HG03175 (cell line): ENCODE data around the gene EXOSC5.

Source experiments
- ATAC-seq: cut with Tn5 transposase; IDR thresholded peaks from one replicate; pipeline ENCODE4 v1.9.1; 2021; ENCODE audit warnings: mild to moderate bottlenecking, moderate library complexity; ENCODE audit not compliant: unreplicated experiment

Gene EXOSC5

DNA sequence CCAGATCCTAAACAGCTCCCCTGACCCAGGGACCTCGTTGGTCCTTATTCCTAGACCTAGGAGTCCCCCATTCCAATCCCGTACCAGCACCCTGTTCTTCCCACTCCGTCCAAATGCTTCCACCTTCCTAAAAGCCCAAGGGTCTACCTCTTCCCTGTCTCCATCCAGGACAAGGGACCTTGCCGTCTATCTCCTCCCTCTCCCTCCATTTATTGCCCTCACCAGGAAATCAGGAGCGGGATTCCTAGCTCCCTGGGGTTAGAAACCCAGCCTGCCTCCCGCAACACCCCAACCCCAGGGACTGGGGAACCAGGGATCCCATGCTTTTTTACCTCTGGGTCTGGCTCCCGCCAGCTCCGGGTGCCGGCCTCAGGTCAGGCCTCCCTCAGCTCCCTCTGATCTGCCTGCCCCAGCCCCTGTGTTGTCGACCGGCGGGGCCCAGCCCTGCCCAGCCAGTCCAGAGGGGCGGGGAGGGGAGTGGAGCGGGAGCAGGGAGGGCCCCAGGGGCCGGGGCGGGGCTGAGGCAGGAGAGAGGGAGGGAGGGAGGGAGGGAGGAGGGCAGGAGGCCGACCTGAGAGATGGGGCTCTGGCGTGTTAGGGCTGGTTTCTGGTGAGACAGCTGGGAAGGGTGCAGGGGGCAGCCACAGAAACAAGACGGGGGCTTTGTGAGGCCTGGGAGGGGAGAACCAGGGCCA, 29.9 kb upstream of the EXOSC5 start, which contains the start of gene B3GNT8:
Gene B3GNT8 (minus strand): TSS at position 423 of the 695 bp plus-strand sequence. CDS start 596 bp downstream, outside the sequence.
- no peak for ATAC-seq

DNA sequence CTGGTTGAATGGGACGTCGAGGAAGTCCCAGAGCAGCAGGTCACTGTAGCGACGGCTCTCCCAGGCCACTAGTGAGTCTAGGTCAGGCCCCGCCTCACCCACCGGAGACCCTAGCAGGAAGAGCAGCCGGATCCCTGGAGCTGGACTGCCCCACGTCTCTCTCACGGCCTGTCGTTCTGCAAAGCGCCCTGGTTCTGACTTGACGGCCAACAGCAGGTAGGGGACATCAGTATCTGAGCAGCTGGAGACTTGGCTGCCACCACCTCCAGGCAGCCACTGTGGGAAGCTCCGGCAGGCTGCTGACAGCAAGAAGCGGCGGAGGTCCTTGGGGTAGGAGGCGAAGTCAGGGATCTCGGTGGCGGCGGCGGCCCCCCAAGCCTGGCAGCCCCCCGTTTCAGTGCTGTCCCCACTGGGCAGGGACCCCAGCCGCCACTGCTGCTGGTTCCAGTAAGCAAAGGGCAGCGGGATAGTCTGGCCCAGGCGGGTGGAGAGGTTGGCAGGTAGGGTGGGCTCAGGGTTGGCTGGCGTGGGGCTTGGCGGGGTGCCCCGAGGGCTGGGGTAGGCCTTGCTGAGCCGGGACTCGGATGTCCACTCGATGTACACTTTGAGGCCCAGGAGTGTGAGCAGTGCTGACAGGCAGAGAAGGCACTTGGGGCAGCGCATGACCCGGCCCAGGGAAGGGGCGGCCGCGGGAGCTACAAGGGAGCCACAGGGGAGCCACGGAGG, 29.1 kb upstream of the EXOSC5 start:
- no peak for ATAC-seq

DNA sequence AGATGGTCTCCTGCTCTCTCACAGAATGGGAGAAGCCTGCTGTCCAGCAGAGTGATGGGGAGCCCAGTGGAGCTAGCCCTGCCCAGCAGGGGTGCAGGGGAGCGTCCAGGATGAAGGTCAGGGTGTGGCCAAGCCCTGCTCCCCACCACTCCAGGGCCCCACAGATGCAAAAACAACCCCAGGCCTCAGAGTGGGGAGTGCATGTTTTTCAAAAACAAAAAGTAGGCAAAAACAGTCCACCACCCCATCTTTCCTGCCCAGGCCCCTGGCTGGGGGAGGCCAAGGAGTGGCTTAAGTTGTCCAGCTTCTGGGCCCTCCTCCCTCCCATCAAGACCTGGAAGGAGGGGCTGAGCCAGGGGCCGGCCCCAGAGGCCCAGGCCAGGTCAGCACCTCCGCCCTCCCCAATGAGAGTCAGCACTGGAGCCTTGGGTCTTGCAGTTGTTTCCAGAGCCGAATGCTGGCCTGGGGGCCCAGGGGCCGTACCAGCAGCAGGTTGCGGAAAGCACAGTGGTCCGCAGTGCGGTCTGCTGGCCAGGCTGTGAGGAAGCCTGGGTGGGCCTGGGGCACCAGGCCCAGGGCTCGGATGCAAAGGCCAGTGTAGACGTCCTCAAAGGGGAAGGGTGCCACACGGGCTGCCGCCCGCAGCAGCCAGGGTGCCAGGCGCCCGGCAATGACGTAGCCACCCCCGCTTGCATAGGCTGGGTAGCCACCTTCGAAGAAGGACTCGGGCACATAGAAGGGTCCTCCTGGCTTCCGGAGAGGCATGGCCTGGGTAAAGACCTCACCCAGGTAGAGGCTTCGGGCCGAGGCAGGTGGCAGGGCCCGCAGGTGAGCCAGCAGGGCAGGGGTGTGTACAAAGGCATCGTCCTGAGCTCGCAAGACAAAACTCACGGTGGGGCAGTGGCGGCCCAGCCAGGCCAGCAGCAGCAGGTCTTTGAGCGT, 28.3 kb upstream of the EXOSC5 start:
- no peak for ATAC-seq

DNA sequence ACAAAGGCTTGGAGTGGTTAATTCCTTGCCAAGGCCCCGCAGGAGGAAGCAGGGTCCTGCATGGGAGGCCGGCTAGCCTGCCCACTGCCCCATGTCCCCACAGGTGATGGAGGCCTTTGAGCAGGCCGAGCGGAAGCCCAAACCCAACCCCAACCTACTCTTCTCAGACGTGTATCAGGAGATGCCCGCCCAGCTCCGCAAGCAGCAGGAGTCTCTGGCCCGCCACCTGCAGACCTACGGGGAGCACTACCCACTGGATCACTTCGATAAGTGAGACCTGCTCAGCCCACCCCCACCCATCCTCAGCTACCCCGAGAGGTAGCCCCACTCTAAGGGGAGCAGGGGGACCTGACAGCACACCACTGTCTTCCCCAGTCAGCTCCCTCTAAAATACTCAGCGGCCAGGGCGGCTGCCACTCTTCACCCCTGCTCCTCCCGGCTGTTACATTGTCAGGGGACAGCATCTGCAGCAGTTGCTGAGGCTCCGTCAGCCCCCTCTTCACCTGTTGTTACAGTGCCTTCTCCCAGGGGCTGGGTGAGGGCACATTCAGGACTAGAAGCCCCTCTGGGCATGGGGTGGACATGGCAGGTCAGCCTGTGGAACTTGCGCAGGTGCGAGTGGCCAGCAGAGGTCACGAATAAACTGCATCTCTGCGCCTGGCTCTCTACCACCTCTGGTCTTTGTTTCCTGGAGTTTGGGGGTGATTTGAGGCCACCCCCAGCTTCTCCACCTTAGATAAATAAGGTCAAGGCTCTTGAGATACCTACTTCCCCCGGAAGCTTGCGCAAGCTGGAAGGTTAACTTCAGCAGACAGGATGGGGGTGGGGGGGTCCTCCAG, 27.4 kb upstream of the EXOSC5 start:
- ATAC-seq, result no peak

DNA sequence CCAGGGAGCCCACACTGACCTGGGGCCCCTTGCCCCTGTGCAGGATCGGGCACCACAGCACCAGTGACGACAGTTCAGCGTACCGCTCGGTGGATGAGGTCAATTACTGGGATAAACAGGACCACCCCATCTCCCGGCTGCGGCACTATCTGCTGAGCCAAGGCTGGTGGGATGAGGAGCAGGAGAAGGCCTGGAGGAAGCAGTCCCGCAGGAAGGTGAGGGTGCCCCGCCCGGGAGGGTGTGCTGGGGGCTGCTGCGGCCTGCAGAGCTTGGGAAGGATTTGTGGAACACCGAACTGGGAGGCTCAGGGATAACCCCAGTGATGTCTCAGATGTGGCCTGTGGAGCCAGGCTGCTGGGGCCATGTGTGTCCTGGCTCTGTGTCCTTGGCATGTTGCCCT, 25.8 kb upstream of the EXOSC5 start:
- ATAC-seq, result no peak

DNA sequence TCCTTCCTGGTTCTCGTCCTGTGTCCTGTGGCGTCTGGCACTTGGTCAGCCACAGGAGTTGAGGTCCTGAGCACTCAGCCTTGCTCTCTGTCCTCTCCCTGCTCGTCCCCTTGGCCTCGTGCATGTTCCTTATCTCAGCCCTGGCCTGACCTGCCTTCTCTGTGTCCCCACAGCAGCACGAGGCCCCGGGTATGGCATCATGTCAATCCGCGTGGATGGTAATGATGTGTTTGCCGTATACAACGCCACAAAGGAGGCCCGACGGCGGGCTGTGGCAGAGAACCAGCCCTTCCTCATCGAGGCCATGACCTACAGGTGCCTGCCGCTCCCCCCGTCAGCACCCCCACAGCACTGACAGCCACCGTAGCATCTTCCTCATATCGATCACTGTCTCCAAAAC, 25.3 kb upstream of the EXOSC5 start:
- no peak for ATAC-seq

DNA sequence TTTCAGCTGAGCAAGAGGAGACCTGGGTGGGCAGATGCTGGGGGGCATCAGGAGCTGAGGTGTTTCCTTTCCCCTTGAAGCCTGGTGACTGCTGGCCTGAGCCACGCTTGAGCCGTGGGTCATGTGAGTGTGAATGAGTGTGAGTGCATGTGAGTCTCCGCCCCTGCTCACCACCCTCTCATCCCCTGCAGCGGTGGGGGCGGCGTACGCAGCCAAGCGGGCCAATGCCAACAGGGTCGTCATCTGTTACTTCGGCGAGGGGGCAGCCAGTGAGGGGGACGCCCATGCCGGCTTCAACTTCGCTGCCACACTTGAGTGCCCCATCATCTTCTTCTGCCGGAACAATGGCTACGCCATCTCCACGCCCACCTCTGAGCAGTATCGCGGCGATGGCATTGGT, 24.8 kb upstream of the EXOSC5 start:
- ATAC-seq, result no peak

DNA sequence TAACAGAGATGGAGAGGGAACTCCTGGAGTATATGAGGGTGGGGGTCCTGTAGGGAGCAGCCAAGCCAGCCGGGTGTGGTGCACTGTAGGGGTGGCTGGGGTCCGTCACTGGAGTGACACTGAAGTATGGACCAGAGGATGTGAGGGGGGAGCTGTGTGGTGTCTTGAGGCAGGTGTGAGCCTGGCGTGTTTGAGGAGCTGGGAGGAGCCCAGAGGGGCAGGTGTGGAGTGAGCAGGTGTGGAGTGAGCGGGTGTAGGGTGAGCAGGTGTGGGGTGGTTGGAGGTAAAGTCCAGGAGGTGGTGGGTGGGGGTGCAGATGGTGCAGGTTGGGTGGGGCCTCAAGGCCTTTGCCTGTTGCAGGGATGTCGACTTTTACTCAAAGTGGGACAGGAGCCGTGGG, 24.2 kb upstream of the EXOSC5 start:
- ATAC-seq, result no peak

DNA sequence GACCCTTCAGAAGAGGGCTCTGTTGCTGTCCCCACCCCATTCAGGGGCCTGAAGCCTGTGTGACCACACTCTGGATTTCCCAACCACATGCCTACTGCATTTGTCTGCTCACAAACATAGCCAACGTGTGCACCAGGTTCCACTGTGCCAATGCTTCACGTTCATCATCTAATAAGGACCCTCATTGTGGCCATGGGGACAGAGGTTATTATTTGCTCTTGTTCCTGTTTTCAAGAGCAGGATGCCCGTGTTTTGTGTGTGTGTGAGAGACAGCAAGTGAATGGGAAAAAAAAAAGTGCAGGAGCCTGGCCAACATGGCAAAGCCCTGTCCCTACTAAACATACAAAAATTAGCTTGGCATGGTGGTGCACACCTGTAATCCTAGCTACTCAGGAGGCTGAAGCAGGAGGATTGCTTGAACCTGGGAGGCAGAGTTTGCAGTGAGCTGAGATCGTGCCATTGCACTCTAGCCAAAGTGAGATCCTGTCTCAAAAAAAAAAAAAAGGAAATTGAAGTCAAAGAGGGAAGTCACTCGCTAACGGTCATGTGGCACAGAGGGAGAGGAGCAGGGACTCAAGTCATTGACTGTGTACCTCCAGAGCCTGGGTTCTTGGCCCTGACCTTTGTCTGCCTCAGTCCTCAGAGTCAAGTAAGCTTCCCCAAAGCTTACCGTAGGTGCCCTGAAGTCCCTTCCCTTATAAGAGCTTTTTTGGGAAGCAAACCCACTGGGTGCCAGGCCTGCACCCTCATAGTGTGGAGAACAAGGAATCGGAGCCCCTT, 23.1 kb upstream of the EXOSC5 start:
- no peak for ATAC-seq

DNA sequence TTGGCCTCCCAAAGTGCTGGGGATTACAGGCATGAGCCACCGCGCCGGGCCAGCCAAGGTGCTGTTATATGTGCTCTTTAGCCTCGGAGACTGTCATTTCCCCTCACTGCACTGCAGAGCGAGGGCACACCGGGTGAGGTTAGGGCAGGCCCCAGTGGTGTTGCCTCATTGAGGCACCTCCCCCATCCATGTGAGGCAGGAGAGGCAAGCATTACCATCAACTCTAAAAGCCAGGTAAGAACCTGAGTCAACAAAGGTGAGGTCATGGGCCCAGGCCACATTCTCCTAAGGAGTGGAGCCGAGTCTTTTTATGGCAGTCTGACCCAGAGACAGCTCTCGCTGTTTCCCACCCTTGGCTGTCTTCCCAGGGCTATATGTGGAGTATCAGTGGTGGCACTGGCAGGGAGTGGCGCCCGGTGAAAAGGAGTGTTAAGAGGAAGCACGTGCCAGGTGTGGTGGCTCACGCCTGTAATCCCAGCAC, 19.1 kb upstream of the EXOSC5 start:
- no peak for ATAC-seq

DNA sequence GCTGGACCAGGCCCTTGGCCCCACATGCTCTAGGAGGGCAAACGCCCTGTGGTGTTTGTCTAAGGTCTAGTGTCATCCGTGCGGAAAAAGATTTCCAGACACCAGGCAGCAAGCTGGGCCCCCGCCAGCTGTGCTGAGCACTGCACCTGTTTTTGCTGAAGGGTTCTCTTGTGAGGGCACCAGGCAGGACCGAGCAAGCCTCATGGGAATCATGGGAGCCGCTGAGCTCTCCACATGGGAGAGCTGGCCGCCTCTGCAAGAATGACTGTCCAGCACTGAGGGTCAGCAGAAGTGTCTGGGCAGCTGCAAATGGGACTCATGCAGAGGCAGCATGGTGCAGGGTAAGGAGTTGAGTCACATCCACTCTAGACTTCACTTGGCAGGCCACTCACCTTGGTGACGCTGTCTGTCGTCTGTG, 18.0 kb upstream of the EXOSC5 start:
- ATAC-seq, result no peak

DNA sequence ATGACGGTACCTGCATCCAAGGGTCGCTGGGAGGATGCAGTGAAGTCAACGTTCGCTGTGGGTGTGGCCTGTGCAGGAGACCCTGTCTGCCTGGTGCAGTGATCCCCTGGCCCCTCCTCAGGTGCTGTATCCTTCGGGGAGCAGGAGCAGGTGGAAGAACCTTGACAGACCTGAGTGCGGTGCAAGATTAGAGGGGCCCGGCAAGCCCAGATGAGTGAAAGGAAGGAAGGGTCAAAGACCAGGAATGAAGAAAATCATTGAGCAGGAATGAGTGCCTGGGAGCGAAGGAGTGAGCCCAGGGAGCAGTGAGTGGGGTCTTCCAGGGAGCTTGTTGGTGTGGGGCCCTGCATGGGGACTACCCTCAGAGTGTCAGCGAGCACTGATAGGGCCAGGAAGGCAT, 17.3 kb upstream of the EXOSC5 start:
- no peak for ATAC-seq

DNA sequence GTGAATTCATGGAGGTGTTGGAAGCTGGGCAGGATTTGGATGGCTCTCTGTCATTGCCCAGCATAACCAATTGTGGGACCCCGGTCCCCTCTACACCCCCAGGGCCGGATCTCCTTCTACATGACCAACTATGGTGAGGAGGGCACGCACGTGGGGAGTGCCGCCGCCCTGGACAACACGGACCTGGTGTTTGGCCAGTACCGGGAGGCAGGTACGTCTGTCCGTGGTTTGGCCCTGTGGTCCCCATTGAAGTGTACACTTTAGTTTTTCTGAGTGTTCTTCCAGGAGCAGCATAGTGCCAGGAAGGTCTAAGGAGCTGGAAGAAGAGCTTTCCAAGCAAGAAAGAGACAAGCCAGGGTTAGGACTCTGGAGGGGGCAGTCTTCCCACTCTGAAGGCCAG, 16.8 kb upstream of the EXOSC5 start:
- ATAC-seq, result no peak

DNA sequence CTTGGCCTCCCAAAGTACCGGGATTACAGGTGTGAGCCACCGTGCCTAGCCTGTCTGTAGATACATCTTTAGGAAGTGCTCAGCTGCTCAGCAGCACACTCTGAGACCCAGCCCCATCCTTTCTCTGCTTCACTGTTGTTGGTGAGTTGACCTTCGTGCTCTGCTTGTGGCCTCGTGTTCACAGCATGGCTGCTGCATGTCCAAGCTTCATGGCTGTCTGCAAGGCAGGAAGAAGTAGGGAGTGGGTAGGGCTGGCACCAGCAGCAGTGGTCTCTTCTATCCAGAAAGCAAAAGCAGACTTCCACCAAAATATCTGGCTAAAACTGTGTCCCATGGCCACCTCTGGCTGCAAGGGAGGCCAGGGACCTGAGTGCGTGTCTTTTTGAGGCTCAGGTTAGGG, 15.8 kb upstream of the EXOSC5 start:
- ATAC-seq, result no peak

DNA sequence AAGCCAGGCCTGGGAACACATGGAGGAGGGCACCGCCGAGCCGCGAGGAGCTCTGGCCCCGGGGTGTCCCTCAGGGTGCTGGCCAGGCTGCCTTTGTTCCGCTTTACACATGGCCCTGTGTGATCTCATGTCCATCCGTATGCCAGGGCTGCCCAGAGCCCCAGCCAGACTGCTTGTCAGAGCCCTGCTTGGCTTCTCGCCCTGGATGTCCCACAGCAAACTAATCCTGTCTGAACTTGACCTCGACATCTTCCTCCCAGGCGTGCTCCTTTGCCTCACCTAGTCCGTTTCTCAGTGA, 14.8 kb upstream of the EXOSC5 start:
- no peak for ATAC-seq

DNA sequence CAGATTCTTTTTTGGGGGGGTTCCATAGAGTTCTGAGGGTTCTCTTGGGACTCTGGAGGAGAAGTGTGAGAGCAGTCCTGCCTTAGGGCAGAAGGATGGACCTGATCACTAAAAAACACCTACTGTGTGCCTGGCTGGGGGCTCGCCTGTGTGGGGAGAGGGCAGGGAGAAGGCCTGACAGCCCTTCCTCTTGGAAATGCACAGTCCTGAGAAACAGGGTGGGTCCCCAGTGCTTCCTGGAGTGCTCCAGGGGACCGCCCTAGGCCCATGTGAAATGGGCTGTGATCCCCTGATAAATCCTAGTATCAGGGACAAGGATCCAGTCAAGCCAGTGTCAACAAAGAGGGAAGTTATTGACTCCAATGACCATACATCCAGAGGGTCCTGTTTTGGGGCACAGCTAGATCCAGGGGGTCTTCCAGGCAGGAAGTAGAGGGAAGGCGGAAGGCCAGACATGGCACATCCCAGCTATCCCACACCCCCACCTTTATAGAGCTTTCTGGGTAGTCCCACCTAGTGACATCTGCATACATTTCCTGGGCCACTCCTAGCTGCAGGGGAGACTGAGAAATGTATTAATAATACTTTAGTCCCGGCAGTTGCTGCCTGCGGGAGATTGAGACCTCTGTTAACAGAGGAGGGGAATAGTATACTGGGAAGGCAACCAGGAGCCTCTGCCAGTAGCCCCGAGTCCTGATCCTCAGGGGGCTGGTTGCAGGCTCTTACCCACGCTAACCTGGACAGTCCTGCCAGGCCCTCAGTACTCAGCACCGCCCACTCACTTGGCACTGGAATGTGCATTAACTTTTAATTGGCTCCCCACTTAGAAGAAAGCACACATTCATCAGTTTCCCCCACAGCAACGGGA, 14.2 kb upstream of the EXOSC5 start:
- no peak for ATAC-seq

DNA sequence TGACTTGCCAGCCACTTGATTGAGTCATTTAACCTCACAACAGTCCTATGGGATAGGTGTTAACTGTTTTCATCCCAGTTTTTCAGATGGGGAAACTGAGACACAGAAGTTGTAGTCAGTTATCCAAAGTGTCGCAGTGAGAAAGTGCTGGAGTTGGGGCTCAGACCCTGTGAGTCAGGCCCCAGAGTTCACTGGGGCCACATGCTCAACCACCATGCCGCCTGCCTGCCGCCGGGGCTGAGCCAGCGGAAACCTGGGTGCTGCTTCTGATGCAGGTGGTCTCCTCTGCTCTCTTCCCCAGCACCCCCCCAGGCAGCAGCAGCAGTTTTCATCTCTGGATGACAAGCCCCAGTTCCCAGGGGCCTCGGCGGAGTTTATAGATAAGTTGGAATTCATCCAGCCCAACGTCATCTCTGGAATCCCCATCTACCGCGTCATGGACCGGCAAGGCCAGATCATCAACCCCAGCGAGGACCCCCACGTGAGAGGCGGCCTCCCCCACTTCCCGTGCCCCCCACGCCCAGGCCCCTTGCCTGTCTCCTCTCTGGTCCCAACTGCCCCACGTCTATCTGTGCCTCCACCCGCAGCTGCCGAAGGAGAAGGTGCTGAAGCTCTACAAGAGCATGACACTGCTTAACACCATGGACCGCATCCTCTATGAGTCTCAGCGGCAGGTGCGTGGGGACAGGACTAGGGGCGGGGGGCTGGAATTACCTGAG, 13.3 kb upstream of the EXOSC5 start:
- ATAC-seq, result no peak

DNA sequence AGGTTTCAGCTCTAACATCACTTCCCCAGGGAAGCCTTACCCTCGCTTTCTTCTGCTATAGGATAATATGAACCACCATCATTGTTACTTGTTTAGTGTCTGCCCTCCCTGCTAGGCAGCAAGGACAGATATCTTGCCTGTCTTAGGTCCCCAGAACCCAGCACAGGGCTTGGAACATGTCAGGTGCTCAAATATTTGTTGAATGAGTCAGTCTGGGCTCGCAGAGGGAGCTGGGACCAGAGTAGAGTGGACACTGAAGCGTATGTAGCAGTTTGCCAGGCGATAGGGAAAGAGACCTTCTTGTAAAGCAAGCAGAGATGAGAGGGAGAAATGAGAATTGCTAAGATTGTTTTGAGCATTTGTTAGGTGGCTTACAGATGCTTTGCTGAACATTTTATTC, 12.1 kb upstream of the EXOSC5 start:
- no peak for ATAC-seq
